HEK293 (cell line): Measurements from ENCODE around the gene ANKZF1.

Experiments used
- BCL6B ChIP-seq: fragments of 450-650 bp; formaldehyde crosslinking; IDR thresholded peaks from 2 replicates; pipeline ENCODE4 v1.5.1; 2017; ENCODE audit warnings: missing biosample characterization, missing genetic modification characterization
- CTCF ChIP-seq: fragments of 450-650 bp; formaldehyde crosslinking; IDR thresholded peaks from 2 replicates; pipeline ENCODE4 v1.5.1; 2016; ENCODE audit warnings: missing biosample characterization, missing genetic modification characterization
- GLIS1 ChIP-seq: fragments of 450-650 bp; formaldehyde crosslinking; IDR thresholded peaks from 2 replicates; pipeline ENCODE4 v1.5.1; 2016; ENCODE audit warnings: missing biosample characterization, missing genetic modification characterization
- PRDM4 ChIP-seq: fragments of 450-650 bp; formaldehyde crosslinking; IDR thresholded peaks from 2 replicates; pipeline ENCODE4 v1.5.1; 2017; ENCODE audit warnings: missing biosample characterization, missing genetic modification characterization
- SETDB1 ChIP-seq: IDR thresholded peaks from one replicate; pipeline ENCODE4 v1.6.1; 2017; ENCODE audit warnings: mild to moderate bottlenecking, low read length, moderate library complexity, mixed read lengths; ENCODE audit not compliant: insufficient read length
- TRIM28 ChIP-seq: IDR thresholded peaks from 2 replicates; pipeline ENCODE4 v1.6.1; 2011; ENCODE audit warnings: low read length, control low read depth, borderline replicate concordance
- ZBTB20 ChIP-seq: fragments of 450-650 bp; formaldehyde crosslinking; IDR thresholded peaks from 2 replicates; pipeline ENCODE4 v1.5.1; 2016; ENCODE audit warnings: missing biosample characterization, missing genetic modification characterization
- ZBTB7A ChIP-seq: fragments of 450-650 bp; formaldehyde crosslinking; IDR thresholded peaks from 2 replicates; pipeline ENCODE4 v1.5.1; 2016; ENCODE audit warnings: low read depth, missing biosample characterization, missing genetic modification characterization
- ZNF157 ChIP-seq: fragments of 450-650 bp; formaldehyde crosslinking; IDR thresholded peaks from 2 replicates; pipeline ENCODE4 v1.5.1; 2016; ENCODE audit warnings: missing biosample characterization, missing genetic modification characterization
- ZNF16 ChIP-seq: fragments of 450-650 bp; formaldehyde crosslinking; IDR thresholded peaks from 2 replicates; pipeline ENCODE4 v1.5.1; 2016; ENCODE audit warnings: low read depth, missing biosample characterization, missing genetic modification characterization
- ZNF174 ChIP-seq: fragments of 450-650 bp; formaldehyde crosslinking; IDR thresholded peaks from 2 replicates; pipeline ENCODE4 v1.5.0; 2017; ENCODE audit warnings: missing biosample characterization, mild to moderate bottlenecking, missing genetic modification characterization
- ZNF18 ChIP-seq: fragments of 450-650 bp; formaldehyde crosslinking; IDR thresholded peaks from 2 replicates; pipeline ENCODE4 v1.5.1; 2016; ENCODE audit warnings: missing biosample characterization, missing genetic modification characterization
- ZNF26 ChIP-seq: fragments of 450-650 bp; formaldehyde crosslinking; IDR thresholded peaks from 2 replicates; pipeline ENCODE4 v1.5.1; 2016; ENCODE audit warnings: missing biosample characterization, missing genetic modification characterization
- ZNF335 ChIP-seq: fragments of 450-650 bp; formaldehyde crosslinking; conservative IDR thresholded peaks from 2 replicates; pipeline ENCODE4 v1.5.1; 2016; ENCODE audit warnings: missing biosample characterization, missing genetic modification characterization
- ZNF350 ChIP-seq: fragments of 450-650 bp; formaldehyde crosslinking; IDR thresholded peaks from 2 replicates; pipeline ENCODE4 v1.5.0; 2017; ENCODE audit warnings: missing biosample characterization, mild to moderate bottlenecking, missing genetic modification characterization
- ZNF37A ChIP-seq: fragments of 450-650 bp; IDR thresholded peaks from 2 replicates; pipeline ENCODE4 v1.5.1; 2018; ENCODE audit warnings: missing biosample characterization, missing genetic modification characterization
- ZNF391 ChIP-seq: fragments of 450-650 bp; formaldehyde crosslinking; IDR thresholded peaks from 2 replicates; pipeline ENCODE4 v1.5.1; 2016; ENCODE audit warnings: low read depth, missing biosample characterization, missing genetic modification characterization, borderline replicate concordance
- ZNF398 ChIP-seq: fragments of 450-650 bp; formaldehyde crosslinking; IDR thresholded peaks from 2 replicates; pipeline ENCODE4 v1.5.1; 2017; ENCODE audit warnings: missing biosample characterization, missing genetic modification characterization
- ZNF501 ChIP-seq: fragments of 450-650 bp; formaldehyde crosslinking; IDR thresholded peaks from 2 replicates; pipeline ENCODE4 v1.5.1; 2016; ENCODE audit warnings: missing biosample characterization, missing genetic modification characterization
- ZNF510 ChIP-seq: fragments of 450-650 bp; formaldehyde crosslinking; IDR thresholded peaks from 2 replicates; pipeline ENCODE4 v1.5.1; 2018; ENCODE audit warnings: mild to moderate bottlenecking, missing genetic modification characterization, missing biosample characterization; ENCODE audit not compliant: insufficient replicate concordance
- ZNF561 ChIP-seq: fragments of 450-650 bp; IDR thresholded peaks from 2 replicates; pipeline ENCODE4 v1.5.1; 2018; ENCODE audit warnings: missing biosample characterization, missing genetic modification characterization, borderline replicate concordance
- ZNF596 ChIP-seq: fragments of 450-650 bp; IDR thresholded peaks from 2 replicates; pipeline ENCODE4 v1.5.0; 2018; ENCODE audit warnings: missing biosample characterization, mild to moderate bottlenecking, missing genetic modification characterization, moderate library complexity
- ZNF623 ChIP-seq: fragments of 450-650 bp; formaldehyde crosslinking; IDR thresholded peaks from 2 replicates; pipeline ENCODE4 v1.5.1; 2016; ENCODE audit warnings: missing biosample characterization, missing genetic modification characterization
- ZNF624 ChIP-seq: fragments of 450-650 bp; formaldehyde crosslinking; IDR thresholded peaks from 2 replicates; pipeline ENCODE4 v1.5.1; 2017; ENCODE audit warnings: missing biosample characterization, missing genetic modification characterization
- ZNF660 ChIP-seq: fragments of 450-650 bp; IDR thresholded peaks from 2 replicates; pipeline ENCODE4 v1.5.1; 2018; ENCODE audit warnings: missing biosample characterization, mild to moderate bottlenecking, missing genetic modification characterization
- ZNF692 ChIP-seq: fragments of 450-650 bp; formaldehyde crosslinking; IDR thresholded peaks from 2 replicates; pipeline ENCODE4 v1.5.1; 2016; ENCODE audit warnings: missing biosample characterization, missing genetic modification characterization
- ZNF776 ChIP-seq: fragments of 450-650 bp; formaldehyde crosslinking; IDR thresholded peaks from 2 replicates; pipeline ENCODE4 v1.5.0; 2017; ENCODE audit warnings: missing biosample characterization, missing genetic modification characterization, borderline replicate concordance
- ZNF785 ChIP-seq: fragments of 450-650 bp; formaldehyde crosslinking; IDR thresholded peaks from 2 replicates; pipeline ENCODE4 v1.5.1; 2016; ENCODE audit warnings: missing biosample characterization, missing genetic modification characterization
- ZSCAN16 ChIP-seq: fragments of 450-650 bp; formaldehyde crosslinking; IDR thresholded peaks from 2 replicates; pipeline ENCODE4 v1.5.1; 2016; ENCODE audit warnings: missing biosample characterization, missing genetic modification characterization

ANKZF1 gene

GRCh38 chr2:219230059-219230540, 494 bp downstream of the ANKZF1 start (continued):
- TF ChIP-seq PRDM4: no peak
- no peak for TF ChIP-seq ZNF561 (tag by site-specific recombination)
- TF ChIP-seq ZSCAN16 (tag by site-specific recombination): no peak
- TF ChIP-seq ZNF391: no peak
- TF ChIP-seq ZNF350 (tag by site-specific recombination): no peak
- no peak for TF ChIP-seq ZNF660
- no peak for TF ChIP-seq ZNF624
- TF ChIP-seq ZBTB20 (tag by site-specific recombination): peak; percentile 90
- no peak for TF ChIP-seq ZNF37A (tag by site-specific recombination)
- TF ChIP-seq ZNF692 (tag by site-specific recombination): 0 out of 2 replicates have a peak, but pooled peaks have one; percentile 18
- no peak for TF ChIP-seq ZBTB7A (tag by site-specific recombination)
- TF ChIP-seq ZNF16 (tag by site-specific recombination): no peak
- TF ChIP-seq ZNF785 (tag by site-specific recombination): no peak
- TF ChIP-seq ZNF623: no peak
- TF ChIP-seq ZNF26 (tag by site-specific recombination): no peak
- no peak for TF ChIP-seq ZNF510
- TF ChIP-seq ZNF398: no peak
- TF ChIP-seq ZNF501: no peak; the same call in 1 of the 2 replicates
- no peak for TF ChIP-seq ZNF18 (tag by site-specific recombination)
- no peak for TF ChIP-seq ZNF596 (tag by site-specific recombination)
- TF ChIP-seq ZNF157 (tag by site-specific recombination): no peak
- TF ChIP-seq SETDB1: no peak
- TF ChIP-seq ZNF174 (tag by site-specific recombination): no peak
- peak; percentile 83 for TF ChIP-seq ZNF335 (tag by site-specific recombination)
- no peak for TF ChIP-seq BCL6B (tag by site-specific recombination)
- TF ChIP-seq GLIS1 (tag by site-specific recombination): 0 out of 2 replicates have a peak, but pooled peaks have one; percentile 5
- no peak for TF ChIP-seq ZNF776 (tag by site-specific recombination)
- TF ChIP-seq TRIM28: no peak
- TF ChIP-seq CTCF (tag by site-specific recombination): no peak
